ENCODE data around the gene IFT43. TPM values are rescaled to one million over a fixed set of nuclear protein-coding genes. Genes with fewer than 3 reads are reported as not detected.

The IFT43 gene
- polyA plus RNA-seq, 1 experiment, result 58.9 TPM

- Histone ChIP-seq H3K27me3 (ENCODE audit: control insufficient read depth, insufficient read depth, low read length) (no peaks in the 10 kb centered on the region; the same call in 1 of the 2 replicates), H3K36me3 (ENCODE audit: control insufficient read depth, insufficient read depth, low read length) (no peaks in the 10 kb centered on the region), H3K4me3 (ENCODE audit: low read depth, low read length) (no peak overlapping the region)
- ChIA-PET CTCF (no interaction called here), POLR2A (no interaction called here)
- no peak for DNase-seq (ENCODE audit: low read depth)
- TF ChIP-seq CTCF (IDR thresholded peaks at IDR 0.05; ENCODE audit: insufficient read depth, low read depth, low read length), result no peak
These were observed 120.6 kb downstream of the IFT43 start for GRCh38 chr14:76106188-76106587.

DNA sequence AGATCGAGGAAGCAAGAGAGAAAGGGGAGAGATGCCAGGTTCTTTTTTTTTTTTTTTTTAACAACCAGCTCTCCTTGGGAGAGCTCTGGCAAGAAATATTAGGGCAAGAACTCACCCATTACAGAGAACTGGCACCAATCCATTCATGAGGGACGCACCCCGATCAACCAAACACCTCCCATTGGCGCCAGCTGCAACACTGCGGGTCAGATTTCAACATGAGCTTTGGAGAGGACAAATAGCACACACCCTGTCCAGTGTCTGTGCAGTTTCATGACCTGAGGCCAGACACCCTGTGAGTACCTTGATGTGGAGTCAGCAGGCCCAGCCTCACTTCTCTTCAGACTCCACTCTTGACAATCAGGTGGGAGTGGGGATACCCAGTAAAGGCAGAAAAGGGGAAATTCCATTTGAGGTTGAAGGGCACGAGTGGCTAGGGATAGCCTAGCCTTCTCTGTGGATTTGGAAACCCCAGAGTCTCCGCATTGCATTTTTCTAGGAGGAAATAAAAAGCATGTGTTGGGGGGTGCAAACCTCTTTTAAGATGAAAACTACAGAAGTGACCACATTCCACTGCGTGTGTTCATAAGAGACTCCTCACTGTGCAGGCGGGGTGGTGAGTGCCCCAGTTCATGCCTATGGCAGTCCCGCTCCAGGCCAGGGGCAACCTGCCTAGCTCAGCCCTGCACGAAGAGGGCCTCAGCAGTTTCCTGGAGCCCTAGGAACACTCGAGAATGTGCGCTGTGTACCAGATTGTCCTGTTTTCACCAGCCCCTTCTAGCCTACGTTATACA, 123.7 kb downstream of the IFT43 start:
- TF ChIP-seq CTCF (IDR thresholded peaks at IDR 0.05; ENCODE audit: insufficient read depth, low read depth, low read length), result no peak
- POLR2A ChIA-PET, result no interaction called here
- Histone ChIP-seq H3K27me3 (ENCODE audit: control insufficient read depth, insufficient read depth, low read length) (no peaks in the 10 kb centered on the region; the same call in none of the 2 replicates), H3K36me3 (ENCODE audit: control insufficient read depth, insufficient read depth, low read length) (no peaks in the 10 kb centered on the region), H3K4me3 (ENCODE audit: low read depth, low read length) (no peak overlapping the region)
- CTCF ChIA-PET, result no interaction called here
- DNase-seq (ENCODE audit: low read depth), result no peak

DNA sequence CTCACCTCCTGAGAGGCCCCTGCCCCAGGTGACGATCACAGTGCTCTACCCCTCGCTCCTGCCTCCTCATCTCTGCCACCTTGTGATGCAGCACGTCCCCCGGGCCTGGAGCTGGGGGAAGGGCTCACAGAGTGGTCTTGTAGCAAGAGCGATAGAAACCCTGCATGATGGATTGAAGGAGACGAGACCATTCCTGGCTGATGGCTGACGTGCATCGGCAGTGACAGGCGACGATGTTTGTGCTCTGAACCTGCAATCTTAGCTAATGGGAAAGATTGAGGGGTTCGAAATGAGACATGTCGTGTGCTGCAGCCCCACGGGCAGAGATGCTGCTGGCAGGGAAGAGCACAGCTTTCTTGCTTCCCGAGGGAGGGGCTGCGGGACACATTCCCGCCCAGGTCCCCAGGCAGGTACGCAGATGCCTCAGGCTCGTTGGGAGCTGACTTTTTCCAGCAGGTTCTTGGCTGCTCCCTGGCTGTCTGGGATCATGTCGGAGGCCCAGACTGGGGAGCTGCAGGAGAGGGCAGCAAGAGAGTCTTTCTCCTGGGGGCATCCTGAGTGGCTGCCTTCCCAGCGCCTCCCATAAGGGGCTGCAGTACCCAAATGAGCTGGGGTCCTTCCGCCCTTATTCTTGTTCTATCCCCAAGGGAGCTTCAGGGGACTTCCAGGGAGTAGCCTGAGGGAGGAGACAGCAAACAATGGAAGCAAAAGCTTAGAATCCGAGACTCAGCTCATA, 127.5 kb downstream of the IFT43 start:
- ChIA-PET POLR2A (no interaction called here), CTCF (interaction anchor here (0.6 kb wide), 1 partner anchor 101 kb away, joined by 4 read pairs; no protein-coding TSS in a partner anchor)
- DNase-seq (ENCODE audit: low read depth), result no peak
- H3K4me3 ChIP-seq (ENCODE audit: low read depth, low read length), result no peak overlapping the region
- peaks cover 3% of the 10 kb centered on the region for H3K27me3 ChIP-seq (ENCODE audit: control insufficient read depth, insufficient read depth, low read length)
- no peak for TF ChIP-seq CTCF (IDR thresholded peaks at IDR 0.05; ENCODE audit: insufficient read depth, low read depth, low read length)
- H3K36me3 ChIP-seq (ENCODE audit: control insufficient read depth, insufficient read depth, low read length), result no peaks in the 10 kb centered on the region

- H3K4me3 ChIP-seq (ENCODE audit: low read depth, low read length), result no peak overlapping the region
- peaks cover 3% of the 10 kb centered on the region for H3K27me3 ChIP-seq (ENCODE audit: control insufficient read depth, insufficient read depth, low read length)
- no peak for DNase-seq (ENCODE audit: low read depth)
- ChIA-PET POLR2A (no interaction called here), CTCF (interaction anchor here (0.6 kb wide), 1 partner anchor 101 kb away, joined by 4 read pairs; no protein-coding TSS in a partner anchor)
- TF ChIP-seq CTCF (IDR thresholded peaks at IDR 0.05; ENCODE audit: insufficient read depth, low read depth, low read length), result no peak
- H3K36me3 ChIP-seq (ENCODE audit: control insufficient read depth, insufficient read depth, low read length), result no peaks in the 10 kb centered on the region
These were observed 128.1 kb downstream of the IFT43 start for GRCh38 chr14:76113691-76114090.

DNA sequence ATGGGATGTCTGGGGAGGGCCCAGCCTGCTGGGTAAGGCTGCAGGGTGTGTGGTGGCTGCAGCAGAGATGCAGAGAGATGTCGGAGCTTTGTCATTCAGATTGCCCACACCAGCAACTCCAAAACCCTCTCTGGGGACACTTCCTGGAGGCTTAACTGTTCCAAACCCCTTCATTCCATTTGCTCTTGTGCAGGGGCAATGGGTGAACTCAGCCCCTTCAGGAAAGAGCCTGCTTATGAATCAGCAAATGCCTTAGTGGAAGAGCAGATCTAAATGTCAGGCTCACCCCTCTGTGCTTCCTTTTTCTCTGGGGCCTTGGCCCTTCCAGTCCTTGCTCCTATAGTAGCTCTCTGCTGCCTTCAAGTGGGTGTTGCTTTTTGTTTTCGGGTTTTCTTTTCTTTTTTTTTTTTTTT, 129.5 kb downstream of the IFT43 start:
- Histone ChIP-seq H3K36me3 (ENCODE audit: control insufficient read depth, insufficient read depth, low read length) (no peaks in the 10 kb centered on the region), H3K27me3 (ENCODE audit: control insufficient read depth, insufficient read depth, low read length) (peaks cover 3% of the 10 kb centered on the region), H3K4me3 (ENCODE audit: low read depth, low read length) (no peak overlapping the region)
- no peak for DNase-seq (ENCODE audit: low read depth)
- ChIA-PET POLR2A (no interaction called here), CTCF (interaction anchor here (1.1 kb wide), 1 partner anchor 272 kb away, joined by 3 read pairs; no protein-coding TSS in a partner anchor)
- no peak for TF ChIP-seq CTCF (IDR thresholded peaks at IDR 0.05; ENCODE audit: insufficient read depth, low read depth, low read length)
